Left ventricle myocardium superior (tissue), 1 donor: ENCODE data around the gene ING2. TPM values are rescaled to one million over a fixed set of nuclear protein-coding genes. Genes with fewer than 3 reads are reported as not detected.

Experiments
- ATAC-seq: fragments of 200-7000 bp; cut with Tn5 transposase; one replicate; pipeline ENCODE4 v1.9.1; 2020; ENCODE audit warnings: mild to moderate bottlenecking, moderate library complexity
- DNase-seq: peaks from one replicate; pipeline ENCODE4 v3.0.0-alpha.2; 2020
- intact Hi-C: fragments of 100-400 bp; cut with micrococcal nuclease; formaldehyde crosslinking; loops from one replicate; pipeline ENCODE4 v1.11.0; 2022
- total RNA-seq: library from RNA; stranded (reverse); fragmentation: NEBNext Ultra II Directional; extraction: Animal tissue kit (Norgen Biotek cat#: 25700); gene quantifications from one replicate; pipeline ENCODE4 v1.2.1, GENCODE V29; 2021
- donor health status: DM: no; HTN: yes; CAD: no; lungs with severe emphysema.

Gene ING2
- total RNA-seq, 1 donor from 2014 or later, result 6.3 TPM

GRCh38 chr4:183493246-183493645 lies 11.6 kb upstream of the ING2 start:
- ATAC-seq (no peak), DNase-seq (no peak)

GRCh38 chr4:183495184-183495583 lies 9.7 kb upstream of the ING2 start:
- intact Hi-C loops, result no loop called here
- DNase-seq (no peak), ATAC-seq (no peak)

More at GRCh38 chr4:183493246-183493645, 11.6 kb upstream of the ING2 start:
- intact Hi-C loops, result no loop called here

DNA sequence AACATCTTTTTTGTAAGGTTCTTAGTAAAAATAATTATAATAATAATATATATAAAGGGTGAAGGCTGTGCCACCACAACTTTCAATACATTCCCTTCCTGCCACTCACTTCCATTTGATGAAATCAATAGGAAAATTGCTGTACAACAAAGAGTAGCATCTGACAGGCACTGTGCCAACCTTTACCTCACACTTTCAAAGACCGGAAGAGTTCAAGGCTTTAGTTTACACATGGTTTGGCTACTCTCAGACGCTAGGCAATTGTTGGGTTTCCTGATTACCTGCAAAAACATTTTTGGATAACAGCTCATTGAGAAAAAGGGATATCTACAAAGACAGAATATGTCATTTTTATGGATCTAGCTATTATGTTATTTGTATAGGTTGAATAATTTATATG lies 5.5 kb upstream of the ING2 start:
- intact Hi-C loops, result no loop called here
- DNase-seq, result no peak
- no peak for ATAC-seq

- ATAC-seq, result no peak
- intact Hi-C loops, result no loop called here
- DNase-seq, result no peak
Observed at GRCh38 chr4:183499801-183500200, 5.1 kb upstream of the ING2 start.

DNA sequence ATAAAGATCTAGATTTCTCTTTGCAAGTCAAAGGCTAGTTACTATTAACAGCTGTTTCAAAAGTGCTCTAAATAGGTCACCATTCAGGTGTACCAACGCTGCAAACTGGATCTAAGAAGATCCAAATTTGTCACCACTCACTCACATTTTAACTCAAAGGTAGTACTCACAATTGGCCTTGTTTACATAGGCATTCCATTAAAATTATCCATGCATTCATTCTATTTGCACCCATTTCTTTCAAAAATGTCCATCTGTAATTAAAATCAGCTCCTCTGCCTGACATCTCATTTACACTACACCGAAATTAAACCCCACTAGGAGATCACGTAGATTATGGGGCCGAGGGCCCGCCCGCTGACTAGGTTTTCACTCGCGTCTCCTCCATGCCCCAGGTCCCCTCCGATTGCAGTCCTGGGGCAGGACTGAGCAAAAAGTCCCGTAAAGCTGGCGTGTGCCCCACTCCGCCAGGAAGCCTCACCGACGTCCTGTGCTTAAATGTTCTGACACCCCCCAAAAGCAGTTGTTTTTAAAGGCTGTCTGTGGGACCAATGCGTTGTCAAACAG lies 1.3 kb upstream of the ING2 start:
- intact Hi-C loops, result no loop called here
- ATAC-seq, result no peak
- DNase-seq, result no peak

- ATAC-seq, result peak; percentile 96
- DNase-seq, result peak; percentile 100
- intact Hi-C loops, result no loop called here
Observed at GRCh38 chr4:183504064-183504929, 561 bp upstream of the ING2 start.

- peak; percentile 57 for ATAC-seq
- intact Hi-C loops, result no loop called here
- DNase-seq, result peak; percentile 91
Observed at GRCh38 chr4:183505611-183506388, 942 bp downstream of the ING2 start.

GRCh38 chr4:183506389-183506735 lies 1.5 kb downstream of the ING2 start:
- intact Hi-C loops, result no loop called here
- DNase-seq (no peak), ATAC-seq (no peak)

GRCh38 chr4:183507925-183508696 lies 3.3 kb downstream of the ING2 start:
- ATAC-seq, result no peak
- DNase-seq, result no peak
- intact Hi-C loops, result no loop called here

DNA sequence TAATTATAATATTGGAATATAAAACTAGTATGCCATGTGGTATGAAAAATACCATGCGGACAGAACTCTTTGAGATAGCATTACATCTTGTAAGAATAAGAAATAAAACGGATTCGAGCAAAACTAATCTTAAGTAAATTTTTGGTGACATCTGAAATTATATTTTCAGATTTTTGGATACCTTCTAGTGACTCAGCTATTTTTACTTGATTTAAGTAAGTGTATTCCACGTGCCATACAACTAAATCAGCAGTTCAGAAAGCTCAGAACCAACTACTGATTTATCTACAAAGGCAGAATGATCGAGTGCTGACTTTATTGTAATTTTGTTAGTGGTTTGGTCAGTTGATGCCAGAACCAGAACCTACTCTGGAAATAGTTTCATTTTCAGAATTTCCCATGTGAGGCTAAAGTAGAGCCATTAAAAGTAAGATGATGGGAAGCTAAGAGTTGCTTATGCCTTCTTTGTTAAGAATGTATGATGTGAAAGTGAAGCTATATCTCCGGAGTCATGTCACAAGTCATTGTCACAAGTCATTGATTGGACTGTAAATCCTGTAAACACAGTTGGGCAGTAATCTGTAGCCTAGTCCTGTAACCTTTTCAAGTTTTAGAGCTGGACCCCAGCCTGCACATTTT lies 4.0 kb downstream of the ING2 start:
- ATAC-seq (no peak), DNase-seq (no peak)
- intact Hi-C loops, result no loop called here

DNA sequence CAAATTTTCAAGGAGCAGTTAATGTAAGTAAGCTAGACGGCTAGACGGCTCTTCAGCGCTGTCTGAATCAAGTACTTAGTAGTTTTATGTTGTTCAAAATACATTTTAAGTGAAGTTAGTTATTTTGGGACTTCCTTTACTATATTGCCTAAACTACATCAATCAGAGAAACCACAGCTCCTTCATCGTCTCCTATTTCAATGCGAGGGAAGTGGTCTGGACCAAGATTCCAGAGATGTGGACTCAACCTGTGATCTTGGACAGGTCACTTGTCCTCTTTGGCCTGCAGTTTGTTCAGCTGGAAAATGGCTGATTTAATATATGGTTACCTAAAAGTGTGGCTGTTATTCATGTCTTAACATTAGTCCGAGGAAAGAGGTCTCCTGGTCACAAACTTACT lies 10.6 kb downstream of the ING2 start:
- ATAC-seq (no peak), DNase-seq (no peak)
- intact Hi-C loops, result no loop called here

GRCh38 chr4:183517194-183517593 lies 12.3 kb downstream of the ING2 start:
- no peak for ATAC-seq
- DNase-seq, result no peak
- intact Hi-C loops, result no loop called here

GRCh38 chr4:183517781-183518180 lies 12.9 kb downstream of the ING2 start:
- intact Hi-C loops, result no loop called here
- DNase-seq, result no peak

DNA sequence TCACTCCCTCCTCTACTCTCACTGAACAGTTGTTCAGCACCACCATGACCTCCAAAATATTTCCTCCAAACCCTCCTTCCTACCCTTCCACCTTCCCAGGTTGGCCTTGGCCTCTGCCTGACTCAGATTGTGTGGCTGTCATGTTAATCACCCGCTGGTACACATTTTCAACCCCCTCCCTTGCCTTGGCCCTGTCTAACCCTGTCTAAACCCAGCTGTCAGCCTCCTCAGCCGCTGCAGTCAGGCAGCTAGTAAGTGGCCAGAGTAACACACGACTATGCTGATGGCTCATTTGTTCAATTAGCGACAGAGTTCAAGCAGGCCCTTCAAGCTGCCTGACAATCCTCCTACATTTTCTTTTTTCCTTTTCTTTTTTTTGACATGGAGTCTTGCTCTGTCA lies 18.0 kb downstream of the ING2 start:
- DNase-seq, result no peak
- ATAC-seq, result no peak
- intact Hi-C loops, result no loop called here

More at GRCh38 chr4:183517781-183518180, 12.9 kb downstream of the ING2 start:
- no peak for ATAC-seq

GRCh38 chr4:183527326-183527725 lies 22.5 kb downstream of the ING2 start:
- intact Hi-C loops, result no loop called here
- ATAC-seq, result no peak
- DNase-seq, result no peak

GRCh38 chr4:183532821-183533220 lies 28.0 kb downstream of the ING2 start:
- intact Hi-C loops, result no loop called here
- no peak for ATAC-seq
- no peak for DNase-seq

GRCh38 chr4:183533698-183534097 lies 28.8 kb downstream of the ING2 start:
- intact Hi-C loops, result no loop called here
- no peak for ATAC-seq
- no peak for DNase-seq

DNA sequence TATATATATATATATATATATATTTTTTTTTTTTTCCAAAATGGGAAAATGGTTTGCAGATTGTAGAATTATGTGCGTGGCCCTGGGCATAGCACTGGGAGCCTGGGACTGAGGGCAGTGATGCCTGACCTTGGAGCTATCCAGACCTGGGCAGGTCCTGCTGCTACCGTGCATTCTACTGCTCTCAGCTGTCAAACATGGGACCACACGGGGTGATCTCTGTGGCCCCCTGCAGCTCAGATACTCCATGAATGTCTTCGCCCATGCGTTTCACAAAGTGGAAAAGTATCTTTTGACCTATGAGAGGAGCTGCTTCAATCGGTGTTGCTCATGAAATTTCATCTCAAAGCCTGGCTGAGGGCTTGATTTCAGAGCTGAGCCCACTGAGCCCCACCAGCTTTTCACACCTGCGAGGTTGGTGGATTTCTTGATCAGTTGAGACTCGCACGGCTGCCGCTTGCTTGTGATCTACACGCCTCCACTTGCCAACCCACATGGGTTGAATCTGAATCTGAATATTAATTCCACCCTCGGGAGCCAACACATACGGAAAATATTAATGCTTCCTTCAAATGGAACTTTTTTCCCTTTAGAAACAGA lies 35.7 kb downstream of the ING2 start:
- intact Hi-C loops, result no loop called here
- no peak for ATAC-seq

More for the DNA sequence above, 35.7 kb downstream of the ING2 start:
- DNase-seq, result no peak
